NB4 (cell line): ENCODE measurements around the gene PCDHA5.

Experiments
- CTCF ChIP-seq: IDR thresholded peaks from one replicate; pipeline ENCODE4 v1.5.1; 2012; ENCODE audit warnings: low read depth, low read length
- TF ChIP-seq, protein P1 (sequence below): IDR thresholded peaks from 2 replicates; pipeline ENCODE4 v1.6.1; 2011; ENCODE audit warnings: low read depth, low read length

GRCh38 chr5:140802781-140803271, 18.6 kb upstream of the PCDHA5 start:
- no peak for TF ChIP-seq CTCF
- TF ChIP-seq, protein P1, sequence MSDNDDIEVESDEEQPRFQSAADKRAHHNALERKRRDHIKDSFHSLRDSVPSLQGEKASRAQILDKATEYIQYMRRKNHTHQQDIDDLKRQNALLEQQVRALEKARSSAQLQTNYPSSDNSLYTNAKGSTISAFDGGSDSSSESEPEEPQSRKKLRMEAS = no peak
